Neuronal stem cell (in vitro differentiated cells): Measurements from ENCODE around the gene EXOC1L.

Source experiments
- DNase-seq: peaks from one replicate; pipeline ENCODE4 v3.0.0-alpha.2; 2013; ENCODE audit warnings: low spot score
- H2AFZ ChIP-seq: one replicate; pipeline ENCODE4 v1.6.1; 2013; ENCODE audit warnings: mild to moderate bottlenecking, low read length, inconsistent platforms
- H2AK5ac ChIP-seq: 2 replicates; pipeline ENCODE4 v1.6.1; 2013; ENCODE audit warnings: low read depth, mild to moderate bottlenecking, inconsistent platforms, low read length, moderate library complexity, mixed read lengths
- H2BK120ac ChIP-seq: 2 replicates; pipeline ENCODE4 v1.6.1; 2013; ENCODE audit warnings: low read depth, mild to moderate bottlenecking, inconsistent platforms, low read length, moderate library complexity, mixed read lengths
- H2BK12ac ChIP-seq: one replicate; pipeline ENCODE4 v1.6.1; 2013; ENCODE audit warnings: low read length, inconsistent platforms
- H2BK15ac ChIP-seq: 2 replicates; pipeline ENCODE4 v1.6.1; 2013; ENCODE audit warnings: mild to moderate bottlenecking, low read length, inconsistent platforms, mixed read lengths
- H2BK5ac ChIP-seq: one replicate; pipeline ENCODE4 v1.6.1; 2013; ENCODE audit warnings: inconsistent platforms, mild to moderate bottlenecking, low read length, moderate library complexity
- H3K14ac ChIP-seq: one replicate; pipeline ENCODE4 v1.6.1; 2013; ENCODE audit warnings: low read length, inconsistent platforms
- H3K18ac ChIP-seq: 2 replicates; pipeline ENCODE4 v1.6.1; 2013; ENCODE audit warnings: low read length, inconsistent platforms
- H3K23ac ChIP-seq: 2 replicates; pipeline ENCODE4 v1.6.1; 2013; ENCODE audit warnings: low read depth, mild to moderate bottlenecking, mixed read lengths, low read length, inconsistent platforms; ENCODE audit not compliant: poor library complexity
- H3K27ac ChIP-seq: replicated peaks from 3 replicates; pipeline ENCODE4 v1.5.1; 2013; ENCODE audit warnings: low read length, inconsistent platforms
- H3K27me3 ChIP-seq, 3 experiments: 2 replicates each; pipeline ENCODE4 v1.6.1; 2013; ENCODE audit warnings: low read length in 3 of 3, mild to moderate bottlenecking in 2 of 3, inconsistent platforms in 1 of 3, low read depth in 1 of 3, mixed read lengths in 1 of 3, moderate library complexity in 1 of 3; ENCODE audit not compliant: control insufficient read depth in 3 of 3, insufficient read depth in 3 of 3
- H3K36me3 ChIP-seq, 2 donors: replicated peaks in 1 of 2; 2 replicates each; pipeline ENCODE4 v1.6.1; 2013; ENCODE audit warnings: low read length in 2 of 2; ENCODE audit not compliant: control insufficient read depth in 2 of 2, insufficient read depth in 2 of 2
- H3K4ac ChIP-seq: 2 replicates; pipeline ENCODE4 v1.6.1; 2013; ENCODE audit warnings: inconsistent platforms, mild to moderate bottlenecking, low read length, moderate library complexity
- H3K4me1 ChIP-seq, 2 donors: 1 replicate in 1 of 2; 2 replicates in 1 of 2; pipeline ENCODE4 v1.6.1; 2013; ENCODE audit warnings: low read length in 2 of 2, low read depth in 1 of 2; ENCODE audit not compliant: control insufficient read depth in 2 of 2, insufficient read depth in 1 of 2
- H3K4me2 ChIP-seq: one replicate; pipeline ENCODE4 v1.6.1; 2013; ENCODE audit warnings: mild to moderate bottlenecking, low read length, inconsistent platforms; ENCODE audit not compliant: insufficient read depth, poor library complexity, severe bottlenecking
- H3K4me3 ChIP-seq, 2 donors: 2 replicates each; pipeline ENCODE4 v1.5.1; 2013; ENCODE audit warnings: low read length in 2 of 2, mild to moderate bottlenecking in 2 of 2, inconsistent platforms in 1 of 2, moderate library complexity in 1 of 2
- H3K79me1 ChIP-seq: one replicate; pipeline ENCODE4 v1.6.1; 2013; ENCODE audit warnings: low read depth, mild to moderate bottlenecking, inconsistent platforms, low read length, moderate library complexity
- H3K9ac ChIP-seq: one replicate; pipeline ENCODE4 v1.6.1; 2013; ENCODE audit warnings: mild to moderate bottlenecking, low read depth, low read length, inconsistent platforms; ENCODE audit not compliant: poor library complexity
- H3K9me3 ChIP-seq, 2 donors: replicated peaks in 1 of 2; 2 replicates each; pipeline versions ENCODE3 to v1.6.1; 2013; ENCODE audit warnings: low read length in 2 of 2, mild to moderate bottlenecking in 2 of 2, inconsistent platforms in 1 of 2, low read depth in 1 of 2, mixed read lengths in 1 of 2, moderate library complexity in 1 of 2; ENCODE audit not compliant: control insufficient read depth in 2 of 2, insufficient read depth in 1 of 2
- H4K8ac ChIP-seq: one replicate; pipeline ENCODE4 v1.6.1; 2013; ENCODE audit warnings: low read depth, mild to moderate bottlenecking, inconsistent platforms, low read length, moderate library complexity
- H4K91ac ChIP-seq: one replicate; pipeline ENCODE4 v1.6.1; 2013; ENCODE audit warnings: low read length, low read depth, mild to moderate bottlenecking, inconsistent platforms; ENCODE audit not compliant: poor library complexity
- WGBS, 2 donors: extraction: QIAGEN DNeasy Blood & Tissue Kit; methylation state at CpG; one replicate each; pipeline ENCODE4 v1.1.7; 2013; ENCODE audit warnings: missing lambda C conversion rate in 2 of 2, mixed read lengths in 1 of 2; ENCODE audit not compliant: insufficient read length in 2 of 2, insufficient replicate concordance in 1 of 2; ENCODE audit errors: extremely low coverage in 2 of 2; 5-methylcytosine and 5-hydroxymethylcytosine counted together

The EXOC1L gene

GRCh38 chr4:55794053-55794452 is 25.5 kb upstream of the EXOC1L start:
- Histone ChIP-seq H2BK120ac (no peak overlapping the region), H3K18ac (no peak overlapping the region), H2BK5ac (no peak overlapping the region), H3K9ac (no peak overlapping the region), H3K4ac (no peak overlapping the region), H3K36me3 (no peaks in the 10 kb centered on the region), H3K14ac (no peak overlapping the region), H2AK5ac (no peak overlapping the region), H2BK12ac (no peak overlapping the region), H2AFZ (no peak overlapping the region), H2BK15ac (no peak overlapping the region), H3K4me3 (no peak overlapping the region), H3K4me2 (no peak overlapping the region), H4K91ac (no peak overlapping the region), H3K27ac (no peak overlapping the region), H3K4me1 (no peaks in the 10 kb centered on the region), H3K23ac (no peak overlapping the region), H4K8ac (no peak overlapping the region), H3K79me1 (no peaks in the 10 kb centered on the region), H3K27me3 (peaks cover 0 to 7% (median 0%) of the 10 kb centered on the region in 3 experiments), H3K9me3 (no peaks in the 10 kb centered on the region)
- WGBS, 2 donors = no CpG with 5 or more reads among the region's 23 CpGs
- DNase-seq = no peak

- Histone ChIP-seq H2BK120ac (no peak overlapping the region), H3K79me1 (no peaks in the 10 kb centered on the region), H3K36me3 (no peaks in the 10 kb centered on the region), H3K14ac (no peak overlapping the region), H3K4me3 (no peak overlapping the region), H3K9me3 (no peaks in the 10 kb centered on the region), H2AK5ac (no peak overlapping the region), H3K4me2 (no peak overlapping the region), H3K18ac (no peak overlapping the region), H3K4ac (no peak overlapping the region), H2BK5ac (no peak overlapping the region), H2BK12ac (no peak overlapping the region), H3K4me1 (no peaks in the 10 kb centered on the region), H3K9ac (no peak overlapping the region), H2BK15ac (no peak overlapping the region), H3K27me3 (peaks cover 0 to 7% (median 0%) of the 10 kb centered on the region in 3 experiments), H3K23ac (no peak overlapping the region), H4K8ac (no peak overlapping the region), H4K91ac (no peak overlapping the region), H2AFZ (no peak overlapping the region), H3K27ac (no peak overlapping the region)
- DNase-seq = no peak
- no CpG with 5 or more reads among the region's 1 CpG for WGBS, 2 donors
These were observed 24.2 kb upstream of the EXOC1L start for GRCh38 chr4:55795341-55795740.

GRCh38 chr4:55801498-55801897 is 18.1 kb upstream of the EXOC1L start:
- Histone ChIP-seq H3K18ac (no peak overlapping the region), H3K27me3 (peaks cover 0 to 7% (median 0%) of the 10 kb centered on the region in 3 experiments), H3K4me3 (no peak overlapping the region), H3K27ac (no peak overlapping the region), H3K4me1 (no peaks in the 10 kb centered on the region), H2BK12ac (no peak overlapping the region), H3K9me3 (no peaks in the 10 kb centered on the region), H3K4me2 (no peak overlapping the region), H3K14ac (no peak overlapping the region), H2BK5ac (no peak overlapping the region), H4K91ac (no peak overlapping the region), H3K36me3 (no peaks in the 10 kb centered on the region), H3K9ac (no peak overlapping the region), H3K4ac (no peak overlapping the region), H4K8ac (no peak overlapping the region), H2AFZ (no peak overlapping the region), H2AK5ac (no peak overlapping the region), H2BK15ac (no peak overlapping the region), H2BK120ac (no peak overlapping the region), H3K79me1 (no peaks in the 10 kb centered on the region), H3K23ac (no peak overlapping the region)
- no peak for DNase-seq
- WGBS, 2 donors = no CpG with 5 or more reads among the region's 1 CpG

GRCh38 chr4:55807556-55807955 is 12.0 kb upstream of the EXOC1L start:
- no peak overlapping the region for H3K18ac ChIP-seq
- no peaks in the 10 kb centered on the region for H3K79me1 ChIP-seq
- H3K36me3 ChIP-seq = no peaks in the 10 kb centered on the region
- no peak overlapping the region for H2BK120ac ChIP-seq
- no peak overlapping the region for H3K4ac ChIP-seq
- H4K8ac ChIP-seq = no peak overlapping the region
- H3K4me3 ChIP-seq = no peak overlapping the region
- H3K9me3 ChIP-seq = no peaks in the 10 kb centered on the region
- no peak for DNase-seq
- H3K23ac ChIP-seq = no peak overlapping the region
- no peak overlapping the region for H3K4me2 ChIP-seq
- H3K27ac ChIP-seq = no peak overlapping the region
- H2BK15ac ChIP-seq = no peak overlapping the region
- peaks cover 0 to 5% of the 10 kb centered on the region in 2 donors for H3K4me1 ChIP-seq
- no peaks in the 10 kb centered on the region for H3K27me3 ChIP-seq
- no peak overlapping the region for H3K9ac ChIP-seq
- H2AK5ac ChIP-seq = no peak overlapping the region
- no peak overlapping the region for H4K91ac ChIP-seq
- no peak overlapping the region for H2AFZ ChIP-seq
- no peak overlapping the region for H3K14ac ChIP-seq
- H2BK5ac ChIP-seq = no peak overlapping the region
- no peak overlapping the region for H2BK12ac ChIP-seq
